GM12873 (cell line): ENCODE results near the gene RNF213.
A peak's percentile ranks its signal among the peaks of the same experiment; 100 is the strongest.

ENCODE experiments used
- TF ChIP-seq, protein P1 (sequence below): IDR thresholded peaks from 2 replicates; pipeline ENCODE4 v1.5.1; 2012; ENCODE audit warnings: low read depth, mild to moderate bottlenecking, moderate library complexity, low read length, control low read depth; ENCODE audit not compliant: insufficient read depth; ENCODE audit errors: missing control alignments

The RNF213 gene

DNA sequence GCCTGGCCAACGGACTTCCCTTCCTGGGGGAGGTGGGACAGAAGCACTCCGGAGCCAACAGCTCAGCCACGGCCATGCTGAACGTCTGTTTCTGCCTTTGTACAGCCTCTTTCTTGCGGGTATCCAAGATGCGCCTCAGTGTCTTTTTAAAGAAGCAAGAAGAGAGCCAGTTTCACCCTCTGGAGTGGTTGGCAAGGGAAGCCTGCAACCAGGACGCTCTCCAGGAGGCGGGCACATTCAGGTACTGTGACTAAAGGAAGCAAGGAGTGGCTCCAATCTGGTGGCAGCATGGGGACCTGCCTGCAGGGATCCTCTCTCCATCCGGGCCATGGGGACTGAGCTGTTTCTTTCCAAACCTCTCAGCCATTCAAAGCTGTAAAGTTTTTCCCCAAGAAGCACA, 93.7 kb downstream of the RNF213 start:
- TF ChIP-seq, protein P1, sequence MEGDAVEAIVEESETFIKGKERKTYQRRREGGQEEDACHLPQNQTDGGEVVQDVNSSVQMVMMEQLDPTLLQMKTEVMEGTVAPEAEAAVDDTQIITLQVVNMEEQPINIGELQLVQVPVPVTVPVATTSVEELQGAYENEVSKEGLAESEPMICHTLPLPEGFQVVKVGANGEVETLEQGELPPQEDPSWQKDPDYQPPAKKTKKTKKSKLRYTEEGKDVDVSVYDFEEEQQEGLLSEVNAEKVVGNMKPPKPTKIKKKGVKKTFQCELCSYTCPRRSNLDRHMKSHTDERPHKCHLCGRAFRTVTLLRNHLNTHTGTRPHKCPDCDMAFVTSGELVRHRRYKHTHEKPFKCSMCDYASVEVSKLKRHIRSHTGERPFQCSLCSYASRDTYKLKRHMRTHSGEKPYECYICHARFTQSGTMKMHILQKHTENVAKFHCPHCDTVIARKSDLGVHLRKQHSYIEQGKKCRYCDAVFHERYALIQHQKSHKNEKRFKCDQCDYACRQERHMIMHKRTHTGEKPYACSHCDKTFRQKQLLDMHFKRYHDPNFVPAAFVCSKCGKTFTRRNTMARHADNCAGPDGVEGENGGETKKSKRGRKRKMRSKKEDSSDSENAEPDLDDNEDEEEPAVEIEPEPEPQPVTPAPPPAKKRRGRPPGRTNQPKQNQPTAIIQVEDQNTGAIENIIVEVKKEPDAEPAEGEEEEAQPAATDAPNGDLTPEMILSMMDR, result no peak

DNA sequence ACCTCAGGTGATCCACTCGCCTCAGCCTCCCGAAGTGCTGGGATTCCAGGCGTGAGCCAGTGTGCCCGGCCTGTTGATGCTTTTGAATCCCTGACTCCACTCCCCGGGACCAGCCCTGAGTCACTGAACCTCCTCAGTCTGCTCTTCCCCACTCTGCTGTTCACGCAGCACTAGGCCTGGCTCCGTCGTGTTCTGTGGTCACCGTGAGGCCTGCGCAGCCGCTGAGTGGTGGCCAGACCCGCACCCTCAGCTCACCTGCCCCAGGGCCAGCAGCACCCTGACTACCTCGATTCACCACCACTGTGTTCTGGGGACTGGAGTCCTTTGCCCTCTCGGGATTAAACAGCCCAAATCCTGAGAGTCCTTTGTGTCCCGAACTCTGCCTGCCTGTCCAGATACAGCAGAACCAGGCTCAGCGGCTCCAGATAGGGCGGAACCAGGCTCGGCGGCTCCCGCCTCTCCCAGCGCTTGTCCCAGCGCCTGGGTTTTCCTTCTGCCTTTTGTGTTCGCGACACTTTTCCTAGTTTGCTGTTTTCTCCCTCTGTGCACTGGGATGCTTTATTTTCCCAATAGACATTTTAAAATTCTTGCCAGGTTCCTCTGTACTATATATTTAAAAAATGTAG, 95.7 kb downstream of the RNF213 start:
- TF ChIP-seq, protein P1, result no peak

DNA sequence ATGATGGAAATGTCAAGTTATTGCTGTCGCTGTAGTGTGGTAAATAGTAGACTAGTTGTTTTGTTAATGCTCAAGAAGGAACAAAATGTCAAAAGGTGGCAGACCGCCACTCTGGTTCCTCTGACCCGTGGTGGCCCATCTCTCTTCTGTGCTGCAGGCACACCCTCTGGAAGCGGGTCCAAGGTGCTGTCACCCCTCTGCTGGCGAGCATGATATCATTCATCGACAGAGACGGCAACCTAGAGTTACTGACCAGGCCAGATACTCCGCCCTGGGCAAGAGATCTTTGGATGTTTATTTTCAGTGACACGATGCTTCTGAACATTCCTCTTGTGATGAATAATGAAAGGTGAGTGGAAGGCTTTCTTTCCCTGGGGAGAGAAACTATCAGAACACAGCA, 97.5 kb downstream of the RNF213 start:
- TF ChIP-seq, protein P1, result no peak

DNA sequence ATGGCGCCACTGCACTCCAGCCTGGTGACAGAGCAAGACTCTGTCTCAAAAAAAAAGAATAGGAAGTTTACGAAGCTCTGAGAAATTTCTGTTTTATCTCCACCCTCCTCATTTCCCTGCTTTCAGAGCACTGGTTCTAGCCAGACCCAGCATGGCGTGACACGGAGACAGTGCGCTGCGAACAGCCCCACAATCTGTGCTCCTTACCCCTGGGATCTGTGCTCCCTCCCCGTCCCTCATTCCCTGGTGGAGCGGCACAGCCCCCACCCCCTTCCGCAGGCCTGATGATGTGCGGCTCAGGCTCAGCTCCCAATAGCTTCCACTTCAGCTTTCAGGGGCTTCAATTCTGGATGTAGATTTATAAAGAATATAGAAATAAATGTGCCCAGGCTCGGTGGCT, 98.2 kb downstream of the RNF213 start:
- TF ChIP-seq, protein P1, result no peak

DNA sequence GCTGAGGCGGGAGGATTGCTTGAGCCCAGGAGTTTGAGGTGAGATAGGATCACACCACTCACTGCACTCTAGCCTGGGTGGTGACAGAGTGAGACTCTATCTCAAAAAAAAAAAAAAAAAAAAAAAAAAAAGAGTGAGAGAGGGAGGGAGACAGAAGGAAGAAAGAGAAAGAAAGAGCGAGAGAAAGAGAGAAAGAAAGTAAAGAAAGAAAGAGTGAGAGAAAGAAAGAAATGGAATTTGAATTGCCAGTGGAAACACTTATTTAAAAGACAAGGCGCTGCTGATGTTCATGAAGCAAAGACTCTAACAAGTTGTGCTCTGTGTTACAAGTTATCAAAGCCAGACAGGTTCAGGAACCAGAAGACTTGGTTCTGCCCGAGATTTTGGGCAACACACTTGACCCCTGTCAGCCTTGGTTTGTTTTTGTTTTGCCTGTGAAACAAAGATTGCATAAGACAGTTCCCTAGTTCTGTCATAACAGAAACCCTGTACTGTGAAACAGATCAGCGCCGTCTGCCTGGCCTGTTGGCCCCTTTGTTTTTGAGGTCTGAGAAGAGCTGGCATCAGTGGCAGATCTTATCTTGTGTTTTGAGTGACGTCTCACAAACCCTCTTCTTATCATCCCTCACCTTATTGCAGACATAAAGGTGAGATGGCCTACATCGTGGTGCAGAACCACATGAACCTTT, 98.9 kb downstream of the RNF213 start:
- TF ChIP-seq, protein P1, result no peak

DNA sequence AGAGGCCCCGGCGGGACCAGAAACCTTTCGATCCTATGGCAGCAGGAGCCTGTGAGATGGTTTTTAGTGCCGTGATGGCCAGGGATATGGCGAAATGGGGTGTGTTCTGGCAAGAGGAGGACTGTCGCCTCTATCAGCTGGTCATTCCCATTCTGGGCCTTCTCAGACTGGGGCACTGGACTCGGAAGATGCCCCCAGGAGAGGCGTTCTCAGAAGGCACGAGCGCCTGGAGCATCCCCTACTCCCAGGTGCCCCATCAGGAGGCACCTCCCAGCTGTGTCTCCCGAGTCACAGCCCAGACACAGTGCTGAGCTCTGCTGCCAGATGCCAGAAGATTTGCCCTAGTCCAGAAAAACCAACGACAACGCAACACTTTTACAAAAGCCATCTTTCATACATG, 99.7 kb downstream of the RNF213 start:
- TF ChIP-seq, protein P1, result no peak

DNA sequence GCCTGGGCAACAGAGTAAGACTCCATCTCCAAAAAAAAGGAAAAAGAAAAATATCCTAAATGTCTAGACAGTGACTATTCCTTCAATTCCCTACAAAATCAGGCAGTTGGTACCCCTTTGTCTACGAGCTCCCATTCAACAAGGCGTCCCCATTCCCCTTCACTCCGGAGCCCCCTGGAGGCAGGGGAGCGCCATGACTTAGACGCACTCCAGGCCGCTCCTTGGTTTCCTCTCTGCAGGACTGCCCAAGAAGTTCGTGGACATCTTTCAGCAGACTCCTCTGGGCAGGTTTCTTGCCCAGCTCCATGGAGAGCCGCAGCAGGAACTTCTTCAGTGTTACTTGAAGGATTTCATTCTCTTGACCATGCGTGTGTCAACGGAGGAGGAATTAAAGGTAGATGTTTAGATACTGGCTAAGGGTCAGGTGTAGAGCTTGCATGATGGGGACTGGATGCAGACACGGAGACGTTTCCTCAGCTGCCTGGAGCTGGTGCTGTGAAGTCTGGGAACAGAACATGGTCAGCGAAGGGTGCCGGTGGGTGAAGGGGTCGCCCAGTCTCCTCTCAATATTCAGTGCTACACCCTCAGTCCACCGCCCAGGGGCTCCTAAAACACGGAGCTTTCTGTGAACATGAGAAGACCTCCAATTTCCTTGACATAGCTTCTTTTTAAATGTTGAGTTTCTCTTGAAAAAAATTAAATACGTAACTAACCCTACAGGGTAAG, 101.0 kb downstream of the RNF213 start:
- TF ChIP-seq, protein P1, result peak; percentile 56
